Activated CD4-positive, alpha-beta T cell treated with anti-CD3 and anti-CD28 coated beads for 4 hours (primary cell): ENCODE data around the gene CABP2.

Experiments used
- DNase-seq, 2 donors: peaks; one replicate each; pipeline ENCODE4 v3.0.0-alpha.2; 2020

The CABP2 gene

GRCh38 chr11:67470337-67471002 is 52.8 kb downstream of the CABP2 start:
- no peak for DNase-seq

GRCh38 chr11:67469508-67469811 is 53.8 kb downstream of the CABP2 start:
- DNase-seq, result no peak
